Nephron (organoid): ENCODE results near the gene ZMYND19.

Experiments
- H3K27ac Mint-ChIP-seq, 3 experiments: 2 replicates each; pipeline ENCODE4 v1.8.0; 2020; ENCODE audit warnings: mixed read lengths in 3 of 3, mild to moderate bottlenecking in 2 of 3, moderate library complexity in 1 of 3
- H3K27me3 Mint-ChIP-seq: 2 replicates; pipeline ENCODE4 v1.8.0; 2021; ENCODE audit warnings: low read depth, mild to moderate bottlenecking, moderate library complexity, mixed read lengths
- H3K36me3 Mint-ChIP-seq: 2 replicates; pipeline ENCODE4 v1.8.0; 2020; ENCODE audit warnings: low read depth, mixed read lengths
- H3K4me1 Mint-ChIP-seq: 2 replicates; pipeline ENCODE4 v1.8.0; 2020; ENCODE audit warnings: mixed read lengths
- H3K4me3 Mint-ChIP-seq, 3 experiments: 2 replicates each; pipeline ENCODE4 v1.8.0; 2020; ENCODE audit warnings: mild to moderate bottlenecking in 3 of 3, mixed read lengths in 3 of 3, moderate library complexity in 2 of 3
- H3K9me3 Mint-ChIP-seq: 2 replicates; pipeline ENCODE4 v1.8.0; 2020; ENCODE audit warnings: mixed read lengths
- TF ChIP-seq, protein P1 (sequence below), 3 experiments: fragments of 200-600 bp; sonication (generic); IDR thresholded peaks; one replicate each; pipeline ENCODE4 v1.5.0; 2021; ENCODE audit warnings: antibody characterized with exemption in 3 of 3; ENCODE audit not compliant: unreplicated experiment in 3 of 3

The ZMYND19 gene

DNA sequence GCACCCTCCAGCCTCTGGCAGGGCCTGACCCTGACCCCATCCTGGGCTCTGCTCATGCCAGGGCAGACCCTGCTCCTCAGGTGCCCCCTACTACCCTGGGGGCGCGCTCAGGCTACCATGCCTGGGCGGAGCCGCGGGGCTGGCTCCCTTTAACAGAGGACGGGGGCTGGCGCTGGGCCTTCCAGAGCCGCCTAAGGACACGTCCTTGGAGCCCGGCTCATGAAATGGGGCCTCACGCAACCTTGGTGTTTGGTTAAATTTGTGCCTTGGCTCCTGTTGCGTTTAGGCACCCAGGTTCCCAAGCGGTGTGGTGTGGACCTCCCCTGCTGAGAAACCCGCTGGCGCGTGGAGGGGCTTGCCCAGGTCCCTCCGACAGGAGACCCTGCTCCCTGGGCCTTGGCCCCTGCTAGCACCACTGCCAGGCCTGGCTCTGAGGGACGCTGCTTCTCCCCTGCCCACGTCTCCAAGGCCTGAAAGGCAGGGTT, 25.1 kb upstream of the ZMYND19 start:
- no peaks in the 10 kb centered on the region for H3K27me3 Mint-ChIP-seq

DNA sequence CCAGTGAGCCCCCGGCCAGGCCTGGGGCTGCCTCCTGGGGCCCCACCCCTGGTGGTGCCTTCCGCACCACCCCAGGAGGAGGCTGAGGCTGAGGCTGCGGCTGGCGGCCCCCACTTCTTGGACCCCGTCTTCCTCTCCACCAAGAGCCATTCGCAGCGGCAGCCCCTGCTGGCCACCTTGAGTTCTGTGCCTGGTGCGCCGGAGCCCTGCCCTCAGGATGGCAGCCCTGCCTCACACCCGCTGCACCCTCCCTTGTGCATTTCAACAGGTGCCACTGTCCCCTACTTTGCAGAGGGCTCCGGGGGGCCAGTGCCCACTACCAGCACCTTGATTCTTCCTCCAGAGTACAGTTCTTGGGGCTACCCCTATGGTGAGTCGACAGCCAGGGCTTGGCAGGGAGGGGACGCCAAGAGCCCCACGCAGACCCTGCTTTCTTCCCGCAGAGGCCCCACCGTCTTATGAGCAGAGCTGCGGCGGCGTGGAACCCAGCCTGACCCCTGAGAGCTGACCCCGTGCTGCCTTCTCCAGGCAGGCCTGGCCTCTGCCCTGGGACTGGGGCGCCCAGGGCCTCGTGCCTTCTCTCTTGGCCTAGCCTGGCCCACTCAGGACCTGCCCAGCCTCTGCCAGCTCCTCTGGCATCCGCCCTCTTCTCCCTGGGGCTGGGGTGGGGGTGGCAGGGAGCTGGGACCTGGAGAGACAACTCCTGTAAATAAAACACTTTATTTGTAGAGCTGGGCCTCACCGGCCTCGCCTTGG, 24.5 kb upstream of the ZMYND19 start:
- Mint-ChIP-seq H3K9me3 (no peaks in the 10 kb centered on the region), H3K27ac (no peak overlapping the region), H3K27me3 (no peaks in the 10 kb centered on the region), H3K4me1 (peaks cover 15% of the 10 kb centered on the region), H3K36me3 (no peaks in the 10 kb centered on the region), H3K4me3 (no peak overlapping the region)
- TF ChIP-seq, protein P1, sequence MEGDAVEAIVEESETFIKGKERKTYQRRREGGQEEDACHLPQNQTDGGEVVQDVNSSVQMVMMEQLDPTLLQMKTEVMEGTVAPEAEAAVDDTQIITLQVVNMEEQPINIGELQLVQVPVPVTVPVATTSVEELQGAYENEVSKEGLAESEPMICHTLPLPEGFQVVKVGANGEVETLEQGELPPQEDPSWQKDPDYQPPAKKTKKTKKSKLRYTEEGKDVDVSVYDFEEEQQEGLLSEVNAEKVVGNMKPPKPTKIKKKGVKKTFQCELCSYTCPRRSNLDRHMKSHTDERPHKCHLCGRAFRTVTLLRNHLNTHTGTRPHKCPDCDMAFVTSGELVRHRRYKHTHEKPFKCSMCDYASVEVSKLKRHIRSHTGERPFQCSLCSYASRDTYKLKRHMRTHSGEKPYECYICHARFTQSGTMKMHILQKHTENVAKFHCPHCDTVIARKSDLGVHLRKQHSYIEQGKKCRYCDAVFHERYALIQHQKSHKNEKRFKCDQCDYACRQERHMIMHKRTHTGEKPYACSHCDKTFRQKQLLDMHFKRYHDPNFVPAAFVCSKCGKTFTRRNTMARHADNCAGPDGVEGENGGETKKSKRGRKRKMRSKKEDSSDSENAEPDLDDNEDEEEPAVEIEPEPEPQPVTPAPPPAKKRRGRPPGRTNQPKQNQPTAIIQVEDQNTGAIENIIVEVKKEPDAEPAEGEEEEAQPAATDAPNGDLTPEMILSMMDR (IDR thresholded peaks at IDR 0.05; ENCODE audit: unreplicated experiment in 3 of 3) = no peak

More for the DNA sequence above, 25.1 kb upstream of the ZMYND19 start:
- no peaks in the 10 kb centered on the region for H3K9me3 Mint-ChIP-seq
- no peak overlapping the region for H3K27ac Mint-ChIP-seq
- peak overlapping the region in 1 of 3 experiments; percentile 46 for H3K4me3 Mint-ChIP-seq
- no peaks in the 10 kb centered on the region for H3K36me3 Mint-ChIP-seq
- TF ChIP-seq, protein P1 (IDR thresholded peaks at IDR 0.05; ENCODE audit: unreplicated experiment in 3 of 3) = no peak
- peaks cover 20% of the 10 kb centered on the region for H3K4me1 Mint-ChIP-seq

DNA sequence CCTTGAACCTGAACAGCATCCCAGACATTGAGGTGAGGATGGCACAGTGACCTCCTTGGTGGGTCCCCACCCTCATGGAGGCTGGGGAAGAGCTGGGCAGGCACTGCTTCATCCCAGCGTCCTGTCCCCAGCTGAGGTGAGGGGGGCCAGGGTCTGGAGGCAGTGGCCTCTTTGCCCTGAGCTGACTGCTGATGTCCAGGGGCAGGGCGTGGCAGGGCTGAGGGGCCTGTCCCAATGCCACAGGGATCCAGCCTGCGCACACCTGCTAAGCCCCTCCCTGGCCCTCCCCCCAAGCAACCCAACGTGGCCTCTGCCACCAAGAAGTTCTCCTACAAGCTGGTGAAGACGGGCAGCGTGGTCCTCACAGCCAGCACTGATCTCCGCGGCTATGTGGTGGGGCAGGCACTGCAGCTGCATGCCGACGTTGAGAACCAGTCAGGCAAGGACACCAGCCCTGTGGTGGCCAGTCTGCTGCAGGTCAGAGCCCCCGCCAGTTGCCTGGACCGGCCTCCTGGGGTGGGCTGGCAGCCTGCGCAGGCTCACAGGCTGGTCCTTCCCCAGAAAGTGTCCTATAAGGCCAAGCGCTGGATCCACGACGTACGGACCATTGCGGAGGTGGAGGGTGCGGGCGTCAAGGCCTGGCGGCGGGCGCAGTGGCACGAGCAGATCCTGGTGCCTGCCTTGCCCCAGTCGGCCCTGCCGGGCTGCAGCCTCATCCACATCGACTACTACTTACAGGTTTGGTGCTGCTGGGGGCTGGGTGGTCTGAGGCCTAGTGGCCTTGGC, 23.6 kb upstream of the ZMYND19 start:
- H3K4me1 Mint-ChIP-seq = peaks cover 10% of the 10 kb centered on the region
- no peak overlapping the region for H3K27ac Mint-ChIP-seq
- TF ChIP-seq, protein P1 (IDR thresholded peaks at IDR 0.05; ENCODE audit: unreplicated experiment in 3 of 3) = no peak
- H3K36me3 Mint-ChIP-seq = no peaks in the 10 kb centered on the region
- H3K9me3 Mint-ChIP-seq = no peaks in the 10 kb centered on the region
- H3K4me3 Mint-ChIP-seq = no peak overlapping the region
- no peaks in the 10 kb centered on the region for H3K27me3 Mint-ChIP-seq

DNA sequence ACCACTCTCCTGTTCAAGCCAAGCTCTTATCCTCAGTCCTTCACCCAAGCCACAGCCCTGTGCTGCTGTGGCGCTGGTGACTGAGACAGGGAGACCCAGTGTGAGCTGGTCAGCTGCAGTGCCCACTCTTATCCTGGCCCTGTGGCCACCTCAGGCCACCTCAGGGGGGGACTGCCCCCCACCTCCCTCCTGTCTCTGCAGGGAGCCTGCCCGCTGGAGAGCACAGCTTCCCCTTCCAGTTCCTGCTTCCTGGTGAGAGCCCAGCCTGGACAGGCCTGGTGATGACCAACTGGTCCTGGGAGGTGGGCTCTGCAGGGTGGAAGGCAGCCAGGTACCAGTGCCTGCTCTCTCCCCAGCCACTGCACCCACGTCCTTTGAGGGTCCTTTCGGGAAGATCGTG, 22.9 kb upstream of the ZMYND19 start:
- H3K27ac Mint-ChIP-seq = no peak overlapping the region
- TF ChIP-seq, protein P1 (IDR thresholded peaks at IDR 0.05; ENCODE audit: unreplicated experiment in 3 of 3) = no peak
- H3K4me3 Mint-ChIP-seq = no peak overlapping the region
- no peaks in the 10 kb centered on the region for H3K9me3 Mint-ChIP-seq
- H3K27me3 Mint-ChIP-seq = no peaks in the 10 kb centered on the region
- peaks cover 10% of the 10 kb centered on the region for H3K4me1 Mint-ChIP-seq
- no peaks in the 10 kb centered on the region for H3K36me3 Mint-ChIP-seq

DNA sequence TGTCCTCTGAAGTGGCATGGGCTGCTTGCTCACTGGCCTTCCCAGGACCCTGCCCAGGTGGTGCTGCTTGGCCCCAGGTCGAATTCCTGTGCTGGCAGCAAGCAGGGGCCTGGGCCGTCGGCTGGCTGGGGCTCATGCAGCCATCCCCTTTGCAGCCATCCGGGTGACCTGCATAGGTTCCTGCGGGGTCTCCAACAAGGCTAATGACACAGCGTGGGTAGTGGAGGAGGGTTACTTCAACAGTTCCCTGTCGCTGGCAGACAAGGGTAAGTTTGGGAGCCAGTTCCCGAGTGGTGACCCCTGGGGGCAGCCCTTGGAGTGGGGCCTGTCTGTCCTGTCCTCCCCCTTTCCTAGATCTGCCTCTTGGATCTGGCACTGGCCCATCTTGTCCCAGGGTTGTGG, 22.4 kb upstream of the ZMYND19 start:
- TF ChIP-seq, protein P1 (IDR thresholded peaks at IDR 0.05; ENCODE audit: unreplicated experiment in 3 of 3) = no peak
- Mint-ChIP-seq H3K4me3 (no peak overlapping the region), H3K36me3 (no peaks in the 10 kb centered on the region), H3K27me3 (no peaks in the 10 kb centered on the region), H3K9me3 (no peaks in the 10 kb centered on the region), H3K4me1 (peaks cover 7% of the 10 kb centered on the region), H3K27ac (no peak overlapping the region)
